ENCODE results near the gene TRIM69. TPM values are rescaled to one million over a fixed set of nuclear protein-coding genes. Genes with fewer than 3 reads are reported as not detected.

Gene TRIM69
- total and polyA plus RNA-seq, 2 of the 8 experiments (the other 6 are each of a cell fraction or from before 2014, with no cell fraction given), result 4.3 to 6.2 TPM

- TF ChIP-seq EGR1 (IDR thresholded peaks at IDR 0.05; ENCODE audit: borderline replicate concordance, low read depth, low read length), result no peak
- no peak for TF ChIP-seq ATF3 (IDR thresholded peaks at IDR 0.05; ENCODE audit: insufficient read depth, low read depth, low read length)
- TF ChIP-seq HDAC2 (IDR thresholded peaks at IDR 0.05; ENCODE audit: borderline replicate concordance in 1 of 2, low read depth in 2 of 2, low read length in 2 of 2), result no peak
- no peak for TF ChIP-seq NRF1 (IDR thresholded peaks at IDR 0.05; ENCODE audit: low read depth, low read length)
- TF ChIP-seq JUN (IDR thresholded peaks at IDR 0.05; ENCODE audit: low read depth, low read length), result no peak
Measured at GRCh38 chr15:44781128-44781810, 44.9 kb downstream of the TRIM69 start (continued).

Measured in H1 (cell line).